RWPE2 (cell line): ENCODE measurements around the gene RNF217.

ENCODE experiments used
- ATAC-seq: fragments of 200-7000 bp; cut with Tn5 transposase; 3 replicates; pipeline ENCODE4 v1.9.1; 2021; ENCODE audit warnings: low read depth
- DNase-seq: peaks from one replicate; pipeline ENCODE4 v3.0.0-alpha.2; 2020; ENCODE audit warnings: low spot score
- H3K27ac ChIP-seq: fragments of 450-650 bp; 2 replicates; pipeline ENCODE4 v1.5.1; 2017; ENCODE audit warnings: mild to moderate bottlenecking; ENCODE audit not compliant: poor library complexity, severe bottlenecking
- H3K27me3 ChIP-seq: fragments of 250-450 bp; sonication (Bioruptor Pico); 2 replicates; pipeline ENCODE4 v1.5.1; 2021; ENCODE audit warnings: mild to moderate bottlenecking, moderate library complexity; ENCODE audit not compliant: insufficient read depth, poor library complexity, severe bottlenecking
- H3K36me3 ChIP-seq: fragments of 250-450 bp; sonication (Bioruptor Pico); 2 replicates; pipeline ENCODE4 v1.5.1; 2020; ENCODE audit warnings: low read depth, mild to moderate bottlenecking, moderate library complexity
- H3K4me1 ChIP-seq: fragments of 250-450 bp; sonication (Bioruptor Pico); 2 replicates; pipeline ENCODE4 v1.5.1; 2021; ENCODE audit warnings: mild to moderate bottlenecking, moderate library complexity; ENCODE audit not compliant: insufficient read depth, poor library complexity, severe bottlenecking
- H3K4me3 ChIP-seq: fragments of 250-450 bp; sonication (Bioruptor Pico); 2 replicates; pipeline ENCODE4 v1.5.1; 2021; ENCODE audit warnings: mild to moderate bottlenecking, moderate library complexity; ENCODE audit not compliant: severe bottlenecking
- H3K9me3 ChIP-seq: fragments of 250-450 bp; sonication (Bioruptor Pico); 2 replicates; pipeline ENCODE4 v1.5.1; 2021; ENCODE audit warnings: mild to moderate bottlenecking, moderate library complexity; ENCODE audit not compliant: severe bottlenecking
- CTCF ChIP-seq: fragments of 450-650 bp; IDR thresholded peaks from one replicate; pipeline ENCODE4 v1.5.1; 2017; ENCODE audit warnings: mild to moderate bottlenecking, moderate library complexity; ENCODE audit not compliant: poor library complexity, severe bottlenecking

The RNF217 gene

GRCh38 chr6:124943658-124944057 is 18.6 kb upstream of the RNF217 start:
- ATAC-seq = peak; percentile 73; the same call in 2 of the 3 replicates
- no peak for DNase-seq
- no peaks in the 10 kb centered on the region for H3K36me3 ChIP-seq
- H3K4me1 ChIP-seq = peaks cover 17% of the 10 kb centered on the region
- H3K4me3 ChIP-seq = no peak overlapping the region
- no peak for TF ChIP-seq CTCF
- H3K9me3 ChIP-seq = peaks cover 7% of the 10 kb centered on the region
- no peak overlapping the region for H3K27ac ChIP-seq
- H3K27me3 ChIP-seq = no peaks in the 10 kb centered on the region

- Histone ChIP-seq H3K4me3 (no peak overlapping the region), H3K36me3 (no peaks in the 10 kb centered on the region), H3K9me3 (peaks cover 3% of the 10 kb centered on the region), H3K27me3 (no peaks in the 10 kb centered on the region), H3K27ac (no peak overlapping the region), H3K4me1 (peaks cover 17% of the 10 kb centered on the region)
- DNase-seq (no peak), ATAC-seq (peak; percentile 53)
- TF ChIP-seq CTCF = no peak
These were observed 14.2 kb upstream of the RNF217 start for GRCh38 chr6:124947971-124948451.

- no peak overlapping the region for H3K27ac ChIP-seq
- no peaks in the 10 kb centered on the region for H3K36me3 ChIP-seq
- DNase-seq (no peak), ATAC-seq (no peak)
- H3K4me1 ChIP-seq = peaks cover 11% of the 10 kb centered on the region
- no peak for TF ChIP-seq CTCF
- no peak overlapping the region for H3K4me3 ChIP-seq
- peaks cover under 1% of the 10 kb centered on the region for H3K9me3 ChIP-seq
- no peaks in the 10 kb centered on the region for H3K27me3 ChIP-seq
These were observed 12.5 kb upstream of the RNF217 start for GRCh38 chr6:124949706-124950105.

- H3K27me3 ChIP-seq = no peaks in the 10 kb centered on the region
- H3K27ac ChIP-seq = no peak overlapping the region
- TF ChIP-seq CTCF = no peak
- H3K4me1 ChIP-seq = peaks cover 4% of the 10 kb centered on the region
- H3K36me3 ChIP-seq = no peaks in the 10 kb centered on the region
- ATAC-seq (no peak), DNase-seq (no peak)
- no peaks in the 10 kb centered on the region for H3K9me3 ChIP-seq
- H3K4me3 ChIP-seq = no peak overlapping the region
These were observed 8.4 kb upstream of the RNF217 start for GRCh38 chr6:124953808-124954207.

- ATAC-seq (no peak), DNase-seq (no peak)
- no peaks in the 10 kb centered on the region for H3K36me3 ChIP-seq
- H3K4me3 ChIP-seq = no peak overlapping the region
- no peak overlapping the region for H3K27ac ChIP-seq
- TF ChIP-seq CTCF = no peak
- H3K27me3 ChIP-seq = no peaks in the 10 kb centered on the region
- H3K4me1 ChIP-seq = peaks cover 5% of the 10 kb centered on the region
- no peaks in the 10 kb centered on the region for H3K9me3 ChIP-seq
These were observed 7.0 kb upstream of the RNF217 start for GRCh38 chr6:124955108-124955856.
